ENCODE measurements around the gene TAGAP. TPM values are rescaled to one million over a fixed set of nuclear protein-coding genes. Genes with fewer than 3 reads are reported as not detected.

TAGAP gene
- total and polyA plus RNA-seq, 2 donors (not counting 1 experiment from before 2014, with no cell fraction given): 167 to 242 TPM

GRCh38 chr6:159082039-159082815 lies 37.4 kb upstream of the TAGAP start:
- DNase-seq (no peak), ATAC-seq (ENCODE audit: low read depth) (no peak)
- no peaks in the 10 kb centered on the region for H3K27me3 ChIP-seq (replicated peaks in 1 of 4; ENCODE audit: control extremely low read depth in 1 of 4, control insufficient read depth in 3 of 4, insufficient read depth in 4 of 4, low read length in 3 of 4)
- H3K9ac ChIP-seq (ENCODE audit: low read length): no peak overlapping the region
- H3K9me3 ChIP-seq (ENCODE audit: control extremely low read depth in 1 of 3, control insufficient read depth in 2 of 3, insufficient read depth in 1 of 3, low read length in 2 of 3): no peaks in the 10 kb centered on the region
- peaks cover 46% of the 10 kb centered on the region for H3K4me1 Mint-ChIP-seq
- peak overlapping the region; percentile 27 for H3K4me2 ChIP-seq (replicated peaks; ENCODE audit: low read depth, low read length, poor library complexity, severe bottlenecking)
- no peaks in the 10 kb centered on the region for H3K36me3 ChIP-seq (replicated peaks in 1 of 2; ENCODE audit: control extremely low read depth in 1 of 2, control insufficient read depth in 1 of 2, extremely low read depth in 1 of 2, insufficient read depth in 2 of 2, low read length in 1 of 2)
- no peaks in the 10 kb centered on the region for H4K20me1 ChIP-seq (ENCODE audit: control insufficient read depth, insufficient read depth, low read length, poor library complexity, severe bottlenecking)
- ChIA-PET POLR2A (interaction anchor here (0.6 to 1.1 kb wide), 5 partner anchors 12 to 34 kb away, joined by 3 to 8 read pairs (median 3); no protein-coding TSS in a partner anchor), CTCF (interaction anchor here (0.7 to 3.6 kb wide), 6 partner anchors 12 to 193 kb away, joined by 3 to 23 read pairs (median 12); no protein-coding TSS in a partner anchor)
- H3K4me1 ChIP-seq (ENCODE audit: control insufficient read depth in 2 of 2, insufficient read depth in 2 of 2, low read length in 2 of 2): peaks cover 36 to 38% of the 10 kb centered on the region in 2 donors
- no peaks in the 10 kb centered on the region for H3K27me3 Mint-ChIP-seq
- no peaks in the 10 kb centered on the region for H3K79me2 ChIP-seq (ENCODE audit: control insufficient read depth, insufficient read depth, low read length)
- TF ChIP-seq EZH2 (IDR thresholded peaks at IDR 0.05; ENCODE audit: borderline replicate concordance, insufficient read depth, low read depth, low read length, poor library complexity, severe bottlenecking) (no peak), CTCF (IDR thresholded peaks at IDR 0.05) (no peak)
- H3K9me3 Mint-ChIP-seq (ENCODE audit: insufficient read depth): no peaks in the 10 kb centered on the region
- H3K4me3 Mint-ChIP-seq: peak overlapping the region; percentile 54
- intact Hi-C loops (cut with micrococcal nuclease): no loop called here
- no peak overlapping the region for H3K4me3 ChIP-seq (ENCODE audit: control extremely low read depth in 1 of 5, extremely low read depth in 1 of 5, insufficient read depth in 1 of 5, low read depth in 2 of 5, low read length in 4 of 5)
- peak overlapping the region; percentile 65 for H3K27ac Mint-ChIP-seq
- no peak overlapping the region for H2AFZ ChIP-seq (ENCODE audit: insufficient read depth, low read depth, low read length, poor library complexity, severe bottlenecking)
- 58% methylated on average over 2 of the region's 7 CpGs for WGBS (ENCODE audit: insufficient coverage)
- H3K27ac ChIP-seq (ENCODE audit: low read length in 2 of 2): peak overlapping the region in 1 of 2 donors; percentile 81
